Stimulated activated CD8-positive, alpha-beta memory T cell treated with anti-CD3 and anti-CD28 coated beads, Interleukin-4, amount 100 ng/mL, for 24 hours (primary cell): ENCODE measurements around the gene OR6K3.

Experiments used
- DNase-seq: peaks from one replicate; pipeline ENCODE4 v3.0.0-alpha.2; 2020; ENCODE audit warnings: low read depth

The OR6K3 gene

DNA sequence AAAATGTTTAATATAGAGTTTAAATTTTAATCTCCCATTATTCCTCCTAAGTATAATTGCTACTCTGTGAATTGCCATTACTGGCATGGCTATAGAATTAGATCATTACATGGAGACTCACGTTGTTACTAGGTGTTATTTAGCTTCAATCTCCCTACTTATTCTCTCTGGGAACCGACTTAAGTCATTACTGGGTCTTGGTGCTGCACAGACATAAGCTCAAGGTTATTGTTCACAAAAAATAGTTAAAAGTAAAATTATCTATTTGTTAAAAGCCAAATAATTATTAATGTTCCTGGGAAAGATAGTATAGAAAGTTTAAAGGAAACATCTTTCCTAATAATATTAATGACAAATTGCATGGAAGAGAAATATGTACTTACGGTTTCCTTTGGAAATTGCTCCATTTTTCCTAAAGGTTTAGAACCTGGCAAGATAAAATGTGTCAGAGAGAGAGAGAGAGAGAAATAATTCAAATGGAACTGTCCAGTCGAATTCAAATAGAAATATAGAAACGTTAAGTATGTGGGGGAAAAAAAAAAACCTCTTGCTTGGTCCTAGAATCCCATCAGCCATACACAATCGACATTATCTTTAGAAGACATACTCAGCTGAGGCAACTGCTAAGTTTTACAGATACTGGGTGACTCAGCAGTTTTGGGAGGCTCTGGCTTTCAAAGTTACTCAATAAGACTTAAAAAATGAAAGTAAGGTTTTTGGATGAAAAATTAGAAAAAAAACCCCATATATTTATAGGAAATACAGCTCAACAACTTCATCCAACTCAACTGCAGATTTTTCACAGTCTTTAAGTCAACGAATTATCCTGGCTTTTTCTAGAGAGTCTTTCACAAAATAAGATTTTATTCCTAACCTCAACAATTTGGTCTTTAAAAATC is 34.2 kb downstream of the OR6K3 start, which contains the start of gene SPTA1:
Gene SPTA1 (minus strand): TSS at position 605 of the 899 bp plus-strand sequence. CDS start 198 bp downstream, at position 407.
- no peak for DNase-seq

DNA sequence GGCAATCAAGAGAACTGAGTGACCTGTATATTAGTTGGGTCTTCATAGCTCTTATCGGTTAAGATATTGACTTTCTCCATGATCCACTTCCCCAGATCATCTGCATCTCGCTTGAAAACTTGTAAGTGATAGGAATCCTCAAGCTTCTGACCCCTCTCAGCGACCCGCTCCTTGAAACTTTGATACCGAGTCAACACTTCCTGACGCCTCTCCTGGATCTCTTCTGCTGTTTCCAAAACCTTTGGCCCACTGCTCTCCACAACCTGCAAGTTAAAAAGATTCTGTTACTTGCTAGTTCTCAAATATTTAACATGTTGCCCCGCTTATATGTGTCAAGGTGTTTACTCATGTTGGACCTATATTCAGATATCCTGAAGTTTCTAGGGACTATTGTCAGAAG is 35.4 kb downstream of the OR6K3 start:
- no peak for DNase-seq

DNA sequence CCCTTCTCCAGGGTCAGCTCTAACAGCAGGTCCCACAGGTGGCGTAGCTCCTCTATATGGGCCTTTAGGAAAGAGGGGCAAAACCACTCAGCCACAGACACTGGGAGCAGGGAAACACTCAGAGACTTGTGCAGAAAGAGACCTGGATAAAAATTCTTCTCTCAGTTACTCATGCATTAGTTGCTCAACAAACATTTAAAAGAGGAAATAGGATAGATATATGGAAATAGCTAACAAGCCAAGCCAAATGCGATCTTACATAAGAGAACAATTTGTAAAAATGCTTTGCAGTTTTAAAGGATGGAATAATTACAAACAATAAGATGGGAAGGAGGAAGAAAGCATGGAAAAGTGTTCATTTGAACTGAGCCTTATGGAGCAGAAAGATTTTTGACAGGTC is 38.9 kb downstream of the OR6K3 start:
- DNase-seq = no peak

DNA sequence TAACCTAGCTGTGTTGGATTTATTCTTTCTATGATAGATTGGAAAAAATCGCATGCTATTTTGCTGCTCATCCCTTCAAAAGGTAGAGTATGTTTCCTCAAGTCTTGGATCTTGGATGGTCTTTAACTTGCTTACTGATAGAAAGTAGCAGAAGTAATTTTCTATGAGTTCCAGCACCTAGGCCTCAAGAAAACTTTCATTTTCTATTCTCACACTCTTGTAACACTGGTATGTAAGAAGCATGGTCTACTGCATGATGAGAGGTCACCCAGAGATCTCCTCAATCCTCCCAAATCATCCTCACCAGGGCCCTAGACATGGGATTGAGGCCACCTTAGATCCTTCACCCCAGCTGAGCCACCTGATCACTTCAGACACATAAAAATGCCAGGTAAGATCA is 41.2 kb downstream of the OR6K3 start:
- no peak for DNase-seq

DNA sequence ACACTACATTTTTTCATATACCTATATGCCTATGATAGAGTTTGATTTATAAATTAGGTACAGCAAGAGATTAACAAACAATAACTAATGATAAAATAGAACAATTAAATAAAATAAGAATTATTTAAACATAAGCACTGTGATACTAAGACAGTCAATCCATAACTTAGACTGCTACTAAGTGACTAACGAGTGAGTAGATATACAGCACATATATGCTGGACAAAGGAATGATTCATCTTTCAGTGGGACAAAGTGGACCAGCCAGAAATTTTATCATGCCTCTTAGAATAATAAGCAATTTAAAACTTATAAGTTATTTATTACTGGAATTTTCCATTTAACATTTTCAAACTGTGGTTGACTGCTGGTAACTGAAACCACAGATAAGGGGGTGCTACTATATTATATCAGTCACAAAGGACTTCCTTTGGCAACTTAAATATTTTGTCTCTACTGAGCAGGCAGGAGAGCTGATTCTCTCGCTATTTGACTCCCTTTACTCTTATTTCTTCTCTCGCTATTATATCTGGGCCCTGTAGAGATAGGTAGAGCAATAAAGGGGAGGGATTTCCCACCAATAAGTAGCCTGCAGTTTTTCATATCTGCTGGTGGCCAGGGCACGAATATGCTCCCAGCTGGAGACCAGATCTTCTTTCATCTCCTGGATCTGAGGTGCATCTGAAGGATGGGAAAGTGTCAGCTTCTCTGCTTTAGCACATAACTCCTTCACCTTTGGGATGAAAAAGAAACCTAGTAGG is 44.8 kb downstream of the OR6K3 start:
- no peak for DNase-seq

DNA sequence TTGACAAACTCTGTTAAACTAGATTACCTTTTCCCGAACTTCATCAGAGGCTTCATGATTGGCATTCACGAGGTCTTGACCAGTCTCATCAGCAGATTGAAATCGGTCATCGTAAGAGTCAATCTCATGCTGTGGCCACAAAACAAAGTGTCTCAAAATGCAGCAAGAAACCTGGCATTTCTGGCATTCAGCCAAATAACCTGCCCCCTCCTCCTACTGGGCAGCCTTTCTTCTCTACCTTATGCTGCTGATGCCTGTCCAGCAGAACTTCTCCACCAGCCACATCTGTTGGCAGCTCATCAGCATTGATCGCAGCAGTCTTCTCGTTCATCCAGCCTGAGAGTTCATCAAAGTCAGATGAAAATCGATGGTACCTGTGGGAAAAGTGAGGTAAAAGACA is 46.2 kb downstream of the OR6K3 start:
- no peak for DNase-seq
